Measurements from ENCODE around the gene ZNF385D.

ZNF385D gene

DNA sequence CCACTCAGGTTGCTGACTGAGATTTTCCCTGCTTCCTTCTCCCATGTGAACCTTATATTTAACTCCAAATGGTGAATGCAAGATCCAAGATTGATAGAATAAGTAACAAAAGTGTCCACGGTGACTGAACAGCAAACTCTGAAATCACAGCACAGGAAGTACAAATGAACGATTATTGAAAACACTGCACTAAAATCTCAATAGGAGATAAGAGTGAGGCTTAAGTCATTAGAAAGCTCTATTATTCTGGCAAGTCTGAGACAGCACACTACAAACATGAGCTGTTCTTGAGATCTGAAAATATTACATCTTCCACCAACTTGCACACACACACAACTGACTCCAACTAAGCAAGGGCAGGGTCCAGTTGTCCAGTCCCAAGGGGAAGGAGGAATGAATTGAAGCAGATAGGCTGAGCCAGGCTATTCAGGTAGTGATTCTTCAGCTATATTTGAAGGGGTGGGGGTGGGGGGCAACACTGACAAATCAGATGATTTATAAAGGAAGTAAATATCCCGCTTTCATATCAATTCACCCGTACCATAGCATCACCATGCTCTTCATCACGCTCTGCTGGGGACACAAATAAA lies 2.9 kb downstream of the ZNF385D start:
- DNase-seq = no peak

DNA sequence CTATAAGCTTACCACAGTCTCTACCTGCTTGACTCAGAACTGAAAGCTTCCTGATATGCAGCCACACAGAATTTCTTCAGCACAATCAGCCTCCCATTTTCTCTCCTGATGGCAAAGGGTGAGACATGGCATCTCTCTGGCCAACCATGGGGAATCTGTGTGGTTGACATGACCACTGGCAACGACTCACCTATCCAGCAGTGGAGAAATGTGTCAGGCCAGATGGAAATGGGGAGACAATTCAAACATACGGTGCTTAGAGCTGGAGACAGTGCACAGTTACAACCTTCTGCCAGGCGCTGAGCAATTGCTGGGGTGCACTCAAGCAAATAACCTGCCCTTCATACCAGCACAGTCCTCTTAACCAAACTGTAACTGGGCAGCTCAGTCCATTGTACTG lies 3.6 kb downstream of the ZNF385D start:
- DNase-seq = no peak

DNA sequence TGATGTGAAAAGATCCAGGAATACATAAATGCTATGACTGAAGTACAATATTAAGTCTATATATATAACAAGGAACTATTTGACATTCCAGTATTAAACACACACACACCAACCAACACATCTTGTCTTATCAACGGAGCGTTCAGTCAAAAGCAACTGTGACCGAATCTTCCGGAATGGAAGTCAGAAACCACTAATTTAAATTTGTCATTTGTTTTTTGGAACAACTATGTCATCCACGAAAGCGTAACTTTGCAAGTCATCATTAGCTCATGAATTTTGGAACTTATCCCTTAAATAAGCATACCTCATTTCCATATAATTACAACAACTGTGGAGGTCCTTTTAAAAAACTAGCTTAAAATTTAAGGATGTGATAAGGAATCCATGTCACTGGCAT lies 5.0 kb downstream of the ZNF385D start:
- no peak for DNase-seq

DNA sequence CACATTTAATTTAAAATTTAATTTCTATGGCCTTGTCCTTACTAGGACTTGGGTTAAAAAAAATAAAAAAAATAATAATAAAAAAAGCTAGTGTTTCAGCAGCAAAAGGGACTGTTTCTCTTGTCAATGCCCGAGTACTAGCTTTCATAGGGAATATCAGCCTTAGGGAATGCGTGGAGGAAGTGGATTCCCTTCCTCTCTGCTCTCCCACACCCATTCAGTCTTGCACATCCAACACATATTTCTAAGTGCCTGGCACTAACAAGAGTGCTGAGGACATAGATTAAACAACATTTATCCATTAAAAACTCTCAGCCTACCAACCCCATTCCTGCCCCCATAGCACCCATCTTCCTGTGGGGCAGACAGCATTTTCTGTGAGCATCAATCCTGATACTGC lies 6.2 kb downstream of the ZNF385D start:
- DNase-seq = no peak

DNA sequence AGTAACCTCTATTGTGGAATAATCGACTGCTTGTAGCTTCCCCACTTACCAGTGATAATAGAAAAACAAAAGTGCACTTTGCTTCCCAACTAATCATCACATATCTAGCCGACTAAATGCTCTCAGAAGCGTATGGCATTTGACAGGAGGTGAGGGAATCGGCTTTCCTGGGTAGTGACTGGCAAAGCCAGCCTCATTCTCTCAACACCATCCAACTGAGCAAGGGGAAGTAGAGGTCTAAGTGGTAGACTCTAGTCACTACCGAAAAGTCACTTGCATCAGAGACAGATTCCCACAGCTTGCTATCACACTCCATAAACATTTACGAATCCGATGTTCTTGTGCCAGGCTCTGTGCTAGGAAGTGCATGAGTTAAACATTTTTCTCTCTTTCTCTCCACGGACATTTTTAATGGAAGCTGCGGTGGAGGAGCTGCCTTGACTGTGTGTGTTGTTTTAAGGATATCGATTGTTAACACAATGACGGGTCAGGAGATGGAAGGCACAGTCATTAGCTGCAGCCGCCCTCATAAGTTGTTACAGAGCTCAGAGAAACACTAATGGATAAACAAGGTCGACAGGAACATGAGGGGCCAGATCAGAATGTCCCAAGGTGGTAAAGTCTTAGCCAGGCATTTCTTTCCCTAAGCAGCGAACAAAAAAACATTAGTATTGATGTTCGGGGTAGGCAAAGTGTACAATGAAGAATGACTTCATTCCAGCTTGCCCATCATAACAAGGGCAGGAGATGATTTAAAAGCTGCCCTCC lies 11.9 kb downstream of the ZNF385D start:
- no peak for DNase-seq

DNA sequence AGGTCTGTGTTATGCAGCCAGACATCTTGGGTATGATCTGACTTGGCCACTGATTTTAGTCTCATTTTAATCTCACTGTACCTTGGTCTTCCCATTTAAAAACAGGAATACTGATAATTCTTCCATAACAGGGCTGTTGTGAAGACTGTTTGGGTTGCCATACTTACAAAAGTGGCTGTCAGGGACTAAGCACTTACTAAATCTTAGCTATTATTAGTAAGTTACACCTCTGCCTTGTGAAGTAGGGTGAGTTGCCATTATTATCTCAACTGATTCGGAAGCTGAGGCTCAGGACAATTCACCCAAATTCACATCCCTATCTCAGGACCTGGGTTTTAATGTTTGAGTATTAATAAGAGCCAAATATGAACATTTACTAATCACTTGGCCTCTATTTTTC lies 12.7 kb downstream of the ZNF385D start:
- DNase-seq = no peak

DNA sequence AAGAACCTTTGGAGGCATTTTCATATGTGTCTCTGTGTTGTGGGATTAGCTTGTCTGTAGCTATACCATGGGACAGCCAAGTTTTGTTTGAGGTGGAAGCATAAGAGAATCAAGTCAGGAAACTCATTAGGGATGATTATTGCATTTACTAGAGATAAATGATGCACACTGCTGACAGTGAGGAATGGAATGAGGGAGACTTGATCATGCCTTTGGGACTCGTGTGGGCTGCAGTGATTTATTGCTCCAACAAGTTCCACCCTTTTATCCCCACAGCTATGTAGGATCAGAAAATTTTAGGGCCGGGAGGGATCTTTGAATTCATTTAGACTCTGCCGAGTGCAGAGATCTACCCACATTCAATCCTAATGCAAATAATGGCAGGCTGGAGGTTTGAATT lies 16.3 kb downstream of the ZNF385D start:
- no peak for DNase-seq

DNA sequence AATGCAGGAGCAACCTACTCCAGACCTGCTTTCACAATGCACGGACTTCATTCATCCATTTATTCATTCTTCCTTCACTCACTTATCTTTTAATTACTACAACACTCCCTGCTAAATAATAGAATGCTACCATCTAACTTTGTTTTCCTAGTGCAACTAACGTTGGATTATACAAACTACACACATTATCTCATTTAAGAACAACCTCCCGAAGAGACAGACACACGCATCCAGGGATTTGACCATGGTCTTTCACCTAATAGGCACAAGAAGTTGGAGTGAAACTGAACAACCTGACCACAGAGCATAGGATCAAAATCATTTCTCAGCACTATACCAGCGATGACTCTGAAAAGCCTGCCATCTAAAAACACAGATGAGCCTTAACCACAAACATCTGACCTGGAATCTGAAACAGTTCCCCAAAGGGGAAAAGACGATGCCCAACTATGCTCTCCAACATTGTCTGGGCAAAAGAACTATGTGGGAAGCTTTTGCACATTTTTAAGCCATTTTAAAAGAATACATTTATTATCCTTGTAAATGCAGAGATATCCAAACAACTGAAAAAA lies 21.0 kb downstream of the ZNF385D start:
- DNase-seq = no peak

DNA sequence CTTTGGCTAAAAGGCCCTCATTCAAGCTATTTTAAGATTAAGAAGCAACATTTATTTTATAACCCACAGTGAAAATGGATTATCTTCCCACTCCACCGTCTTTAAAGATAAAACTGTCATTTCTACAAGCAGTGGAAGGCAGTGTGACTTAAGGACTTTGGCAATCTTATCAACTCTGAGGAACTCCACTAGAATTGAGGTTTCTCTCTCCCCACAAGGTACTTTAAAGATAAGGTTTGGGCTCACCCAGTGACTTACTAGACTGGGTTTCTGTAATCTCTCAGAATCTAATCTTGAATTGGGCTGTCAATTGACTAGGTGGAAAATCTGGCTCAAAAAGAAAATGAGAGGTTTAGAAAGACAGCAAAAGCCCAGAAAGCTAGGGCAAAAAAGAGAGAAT lies 21.7 kb downstream of the ZNF385D start:
- DNase-seq = no peak

DNA sequence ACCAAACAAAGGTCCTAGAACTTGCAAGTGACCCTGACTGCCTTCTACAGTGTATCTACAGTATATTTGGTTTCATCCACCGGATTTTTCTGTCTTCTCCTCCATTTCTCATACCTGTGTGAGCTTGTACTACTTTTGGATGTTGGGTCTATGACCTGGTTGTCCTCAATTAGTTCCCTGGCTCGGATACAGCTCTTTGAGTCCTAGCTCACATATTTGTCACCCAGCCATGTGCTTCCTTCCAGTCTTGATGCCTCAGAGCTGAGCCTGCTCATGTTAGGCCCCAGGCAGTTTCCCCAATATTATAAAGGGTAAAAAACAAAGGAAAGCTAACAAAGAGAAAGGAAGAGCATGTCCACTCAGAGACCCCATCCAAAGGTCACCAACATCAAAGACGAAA lies 28.2 kb downstream of the ZNF385D start:
- no peak for DNase-seq

DNA sequence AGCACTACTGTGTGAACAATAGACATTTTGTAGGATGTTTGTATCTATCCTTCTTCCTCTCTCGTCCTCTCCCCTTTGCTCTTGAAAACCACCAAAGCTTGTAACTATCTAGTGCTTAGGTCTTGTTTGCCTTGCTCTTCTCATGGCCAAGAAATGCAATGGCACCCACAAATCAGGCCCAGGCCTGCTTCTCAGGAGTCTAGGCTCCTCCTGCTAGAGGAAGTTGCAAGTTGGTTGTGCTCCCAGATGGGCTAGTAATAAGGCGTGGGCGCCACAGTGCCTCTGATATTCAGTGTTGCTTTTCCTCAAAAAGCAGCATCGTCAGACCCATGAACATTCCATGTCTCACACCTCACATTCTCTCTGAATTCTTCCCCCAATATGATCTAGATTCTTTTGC lies 28.7 kb downstream of the ZNF385D start:
- no peak for DNase-seq

DNA sequence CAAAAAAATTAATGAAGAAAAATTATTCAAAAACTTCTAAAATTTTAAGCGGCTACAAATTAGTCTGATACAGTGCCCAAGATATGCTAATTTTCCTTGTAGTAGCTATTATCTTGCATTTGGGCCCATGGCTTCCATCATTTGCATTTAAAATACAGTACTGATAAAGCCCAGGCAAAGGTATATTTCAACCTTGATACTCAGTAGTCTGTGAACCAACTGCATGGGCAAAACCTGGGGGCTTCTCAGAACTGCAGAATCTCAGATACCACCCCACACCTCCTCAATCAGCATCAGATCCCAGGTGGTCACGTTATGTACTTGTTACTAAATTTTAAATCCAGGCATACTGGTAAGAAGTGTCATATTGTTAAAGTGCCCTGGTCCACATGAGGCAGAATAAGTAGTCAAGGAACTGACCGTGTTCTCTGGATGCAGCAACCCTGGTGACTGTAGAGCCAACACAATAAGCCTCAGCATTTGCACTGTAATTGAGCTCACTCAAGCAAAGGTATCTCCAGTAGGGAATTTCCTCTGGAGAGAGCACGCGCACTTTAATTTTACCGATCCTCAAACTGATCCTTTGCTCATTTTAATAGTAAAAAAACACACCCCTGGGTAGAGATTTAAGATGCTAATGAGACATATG lies 31.9 kb downstream of the ZNF385D start:
- DNase-seq = no peak

DNA sequence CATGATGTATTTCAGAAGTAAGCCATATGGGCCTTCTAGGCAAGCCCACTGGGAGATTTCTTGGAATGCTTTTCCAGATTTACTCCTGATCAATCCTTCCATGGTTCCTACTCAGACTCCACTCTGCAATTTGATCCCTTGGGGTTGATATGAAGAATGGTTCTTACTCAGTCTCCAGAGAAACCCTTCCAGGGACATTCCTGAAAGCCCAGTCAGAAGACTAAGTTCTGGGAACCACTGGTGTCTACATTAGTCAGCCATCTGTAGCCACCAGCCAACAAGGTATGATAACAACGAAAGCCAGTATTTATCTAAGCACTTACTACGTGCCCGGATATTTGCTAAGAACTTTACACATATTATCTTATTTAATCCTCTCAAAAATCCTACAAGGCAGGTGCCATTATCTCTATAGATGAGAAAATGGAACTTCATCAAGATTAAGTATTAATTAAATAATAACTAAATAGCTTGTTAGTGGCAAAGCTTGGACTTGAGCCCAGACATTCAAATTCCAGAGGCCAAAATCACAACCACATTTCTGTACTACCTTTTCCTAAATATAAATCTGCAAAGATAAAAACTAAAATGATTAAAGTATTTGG lies 32.7 kb downstream of the ZNF385D start:
- DNase-seq = no peak

DNA sequence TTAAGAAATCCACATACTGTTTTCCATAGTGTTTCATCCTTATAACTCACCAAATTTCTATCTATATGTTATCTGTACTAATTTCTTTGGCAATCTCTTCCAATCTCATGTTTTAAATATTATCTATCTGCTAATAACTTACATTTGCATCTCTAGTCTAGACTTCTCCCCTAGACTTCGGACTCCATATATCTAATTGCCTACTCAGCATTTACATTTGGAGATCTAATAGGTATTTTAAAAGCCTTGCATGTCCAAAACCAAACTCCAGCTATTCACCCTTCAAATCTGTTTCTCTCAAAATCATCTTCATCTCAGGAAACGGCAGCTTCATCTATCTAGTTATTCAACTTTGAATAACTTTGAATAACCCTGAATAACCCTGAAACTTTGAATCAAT lies 35.3 kb downstream of the ZNF385D start:
- DNase-seq = no peak

DNA sequence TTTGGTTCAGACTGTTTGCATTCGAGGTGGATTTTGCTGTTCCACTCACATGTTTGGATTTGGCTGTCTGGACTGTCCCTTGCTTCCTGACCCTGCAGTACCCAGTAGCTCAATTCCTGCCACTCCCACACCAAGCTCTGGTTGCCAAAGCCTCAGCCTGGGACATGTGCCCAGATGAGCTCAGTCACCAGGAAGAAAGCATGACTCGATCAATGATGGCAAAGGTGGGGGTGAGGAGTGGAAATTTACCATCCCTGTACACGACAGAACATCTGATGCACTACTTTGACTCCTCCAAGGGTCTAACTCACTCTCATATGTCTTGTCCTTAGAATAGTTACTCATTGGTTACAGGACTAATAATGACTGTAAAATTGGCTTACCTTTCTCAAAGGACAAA lies 45.2 kb downstream of the ZNF385D start:
- DNase-seq = no peak

DNA sequence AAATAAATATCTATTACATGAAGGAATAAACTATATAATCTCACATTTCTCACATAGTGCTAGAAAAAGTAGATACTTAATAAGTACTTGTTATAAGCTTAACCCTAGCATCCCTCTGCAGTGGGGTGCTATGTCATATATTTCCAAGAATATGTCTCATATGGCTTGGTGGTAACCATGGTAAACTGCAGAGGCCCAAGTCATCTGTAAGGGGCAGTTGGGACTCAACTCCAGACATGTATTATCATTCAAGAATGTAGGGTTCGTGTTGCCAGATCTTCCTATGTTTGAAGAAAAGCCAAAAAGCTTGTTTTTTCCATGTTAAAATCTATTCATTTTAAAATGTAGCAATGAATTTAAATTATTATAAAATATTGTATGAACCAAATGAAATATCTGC lies 46.2 kb downstream of the ZNF385D start:
- no peak for DNase-seq

DNA sequence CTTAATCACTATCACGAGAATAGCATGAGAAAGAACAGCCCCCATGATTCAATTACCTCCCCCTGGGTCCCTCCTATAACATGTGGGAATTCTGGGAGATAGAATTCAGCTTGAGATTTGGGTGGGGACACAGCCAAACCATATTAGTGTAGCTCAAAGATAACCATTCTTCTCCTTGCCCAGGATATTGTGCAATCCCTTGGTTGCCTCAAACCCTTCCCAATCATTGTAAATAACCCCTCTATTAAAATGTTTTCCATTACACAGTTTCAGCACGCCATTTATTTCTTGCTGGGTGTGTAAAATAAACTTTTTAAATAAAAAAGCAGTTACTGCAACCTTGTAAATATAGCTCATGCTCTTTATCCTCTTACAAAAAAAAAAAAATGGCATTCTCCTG lies 47.7 kb downstream of the ZNF385D start:
- no peak for DNase-seq

DNA sequence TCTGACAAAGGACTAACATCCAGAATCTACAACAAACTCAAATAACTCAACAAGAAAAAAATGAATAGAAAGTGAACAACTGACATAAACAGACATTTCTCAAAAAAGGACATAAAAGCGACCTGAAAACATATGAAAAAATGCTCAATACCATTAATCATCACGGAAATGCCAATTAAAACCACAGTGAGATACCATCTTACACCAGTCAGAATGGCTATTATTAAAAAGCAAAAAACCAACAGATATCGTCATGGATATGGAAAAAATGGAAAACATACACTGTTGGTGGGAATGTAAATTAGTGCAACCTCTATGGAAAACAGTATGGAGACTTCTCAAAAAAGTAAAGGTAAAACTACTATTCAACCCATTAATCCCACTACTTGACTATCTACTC lies 53.3 kb downstream of the ZNF385D start:
- no peak for DNase-seq

DNA sequence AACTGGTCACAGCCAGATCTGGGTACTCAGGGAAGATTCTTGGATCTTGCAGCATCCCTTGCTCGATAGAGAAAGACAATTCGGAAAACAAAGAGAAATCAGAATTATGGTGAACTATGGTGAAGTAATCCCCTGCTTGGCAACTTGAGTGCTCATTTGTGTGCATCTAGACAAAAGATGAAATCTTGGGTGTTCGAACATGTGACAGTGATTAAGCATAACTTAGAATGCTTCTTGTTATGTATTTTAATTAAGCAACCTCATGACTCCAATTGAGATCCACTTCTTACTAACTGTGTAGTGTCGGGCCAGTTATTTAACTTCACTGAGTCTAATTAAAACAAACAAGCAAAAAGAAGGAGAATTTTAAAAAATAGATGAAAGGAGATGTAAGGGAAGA lies 56.5 kb downstream of the ZNF385D start:
- no peak for DNase-seq

DNA sequence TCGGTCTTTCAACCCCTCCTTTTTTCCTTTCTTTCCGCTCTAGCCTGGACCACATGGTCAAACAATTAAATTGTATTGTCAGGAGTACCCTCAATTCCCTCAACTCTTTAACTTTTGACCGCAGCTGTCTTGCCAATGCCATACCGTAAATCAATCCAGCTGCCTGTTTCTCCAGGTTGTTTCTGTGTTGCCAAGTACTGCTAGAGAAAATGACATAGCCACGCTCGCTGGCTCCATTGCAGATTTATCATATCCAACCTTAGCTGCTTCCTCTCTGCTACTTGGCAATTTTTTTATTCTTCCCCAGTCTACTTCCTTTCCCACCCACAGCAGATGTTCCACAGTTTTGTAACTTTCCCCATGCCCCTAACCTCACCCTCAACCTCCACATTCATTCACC lies 60.0 kb downstream of the ZNF385D start:
- DNase-seq = no peak

DNA sequence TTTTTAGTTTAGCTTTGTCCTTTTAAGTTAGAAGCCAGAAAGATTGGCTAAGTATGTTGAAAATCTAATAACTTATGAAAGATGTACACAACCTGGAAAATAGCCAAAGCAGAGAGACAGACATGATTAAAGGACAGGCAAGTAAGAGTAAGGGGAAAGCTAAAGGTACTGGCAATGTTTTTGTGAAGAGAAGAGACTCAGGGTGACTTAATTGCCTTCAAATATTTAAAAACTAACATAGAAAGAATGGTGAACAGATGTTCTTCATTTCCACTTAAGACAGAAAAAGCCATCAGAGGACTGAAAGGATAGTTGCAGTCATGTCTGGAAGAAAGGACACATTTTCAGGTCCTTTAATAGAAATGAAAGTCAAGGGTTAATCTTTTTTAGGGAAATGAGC lies 68.8 kb downstream of the ZNF385D start:
- DNase-seq = no peak

DNA sequence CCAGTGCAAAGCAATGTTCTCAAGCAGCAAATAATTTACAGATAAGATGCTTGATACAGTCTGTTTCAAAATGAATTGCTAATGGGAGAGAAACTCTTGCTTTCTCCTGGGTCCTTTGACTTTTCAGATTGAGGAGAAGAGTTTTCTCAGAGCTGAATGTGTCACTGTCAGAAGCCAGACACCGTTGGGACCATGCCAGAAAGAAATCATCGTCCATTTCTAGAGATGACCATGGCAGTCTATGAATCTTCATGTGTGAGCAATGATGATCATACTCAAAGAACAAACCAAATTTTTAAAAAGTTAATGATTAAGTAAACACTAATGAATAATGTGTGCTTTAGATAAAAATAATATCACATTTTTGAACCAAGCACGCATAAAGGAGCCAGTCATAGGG lies 77.6 kb downstream of the ZNF385D start:
- DNase-seq = no peak

DNA sequence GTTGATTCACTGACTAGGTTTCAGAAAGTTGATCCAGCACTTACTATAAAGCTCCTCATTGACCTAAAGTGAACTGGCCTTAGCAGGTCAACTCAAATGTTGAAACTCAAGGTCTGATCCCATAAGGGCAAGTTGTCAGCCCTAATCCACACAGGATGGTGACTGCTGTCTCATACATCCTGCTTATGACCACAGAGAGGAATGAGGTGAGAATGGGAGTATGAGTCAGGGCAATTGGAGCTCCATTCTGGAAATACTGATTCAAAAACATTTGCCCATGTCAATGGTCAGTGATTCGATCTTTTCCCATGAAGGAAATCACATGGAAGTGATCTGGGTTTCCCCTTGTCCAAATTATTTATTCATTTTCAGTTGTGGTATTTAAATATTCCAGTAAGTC lies 78.7 kb downstream of the ZNF385D start:
- DNase-seq = no peak

DNA sequence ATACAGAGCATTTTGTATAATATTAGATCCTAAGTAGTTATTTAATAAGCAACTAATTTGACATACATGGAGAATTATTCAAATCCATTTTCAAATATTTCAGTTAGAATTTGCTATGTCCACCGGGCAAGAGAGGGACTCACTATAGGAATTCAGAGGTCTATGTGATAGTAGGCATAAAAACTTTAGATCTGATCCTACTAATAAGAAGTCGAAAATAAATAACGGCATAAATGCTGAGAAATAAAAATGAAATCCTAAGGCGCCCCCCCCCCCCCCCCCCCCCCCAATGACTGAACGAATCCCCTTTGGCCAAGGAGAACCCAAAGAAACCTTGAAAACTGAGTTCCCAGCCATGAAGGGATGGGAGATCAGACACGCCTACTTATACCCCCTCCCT lies 80.6 kb downstream of the ZNF385D start:
- DNase-seq = no peak
